Keratinocyte (primary cell): ENCODE measurements around the gene GRIN3A. TPM values are rescaled to one million over a fixed set of nuclear protein-coding genes. Genes with fewer than 3 reads are reported as not detected.

Source experiments
- DNase-seq: peaks from one replicate; pipeline ENCODE4 v3.0.0-alpha.2; 2011; ENCODE audit warnings: low read depth, missing footprints, low spot score
- FAIRE-seq: peaks from 2 replicates; lab custom pipeline; 2011; peaks lifted over from hg19 to GRCh38; lab: Jason Lieb, UNC
- H2AFZ ChIP-seq: 2 replicates; pipeline ENCODE4 v1.6.0; 2012; ENCODE audit warnings: low read length, control low read depth, inconsistent platforms; ENCODE audit not compliant: control insufficient read depth
- H3K27ac ChIP-seq: 2 replicates; pipeline ENCODE4 v1.5.1; 2011; ENCODE audit warnings: low read length; ENCODE audit not compliant: control insufficient read depth, insufficient read depth
- H3K27me3 ChIP-seq: 3 replicates; pipeline ENCODE4 v1.6.0; 2011; ENCODE audit warnings: low read length; ENCODE audit not compliant: control insufficient read depth, insufficient read depth; ENCODE audit errors: extremely low read depth
- H3K36me3 ChIP-seq, 2 experiments: 2 replicates in 1 of 2; 3 replicates in 1 of 2; pipeline ENCODE4 v1.5.1; 2011; ENCODE audit warnings: low read length in 2 of 2, mild to moderate bottlenecking in 1 of 2; ENCODE audit not compliant: control insufficient read depth in 2 of 2, insufficient read depth in 2 of 2; ENCODE audit errors: extremely low read depth in 1 of 2
- H3K4me1 ChIP-seq: 3 replicates; pipeline ENCODE4 v1.5.1; 2011; ENCODE audit warnings: low read length; ENCODE audit not compliant: control insufficient read depth, insufficient read depth; ENCODE audit errors: extremely low read depth
- H3K4me2 ChIP-seq: 3 replicates; pipeline ENCODE4 v1.6.0; 2011; ENCODE audit warnings: low read depth, low read length; ENCODE audit not compliant: control insufficient read depth, insufficient read depth; ENCODE audit errors: extremely low read depth
- H3K4me3 ChIP-seq, 3 experiments: fragments of 200-600 bp in 1 of 3; sonication (generic) in 1 of 3; 2 replicates in 2 of 3; 3 replicates in 1 of 3; pipeline ENCODE4 v1.5.1; 2011 to 2016; ENCODE audit warnings: low read length in 3 of 3, mild to moderate bottlenecking in 3 of 3, control low read depth in 2 of 3, inconsistent platforms in 1 of 3, low read depth in 1 of 3, mixed read lengths in 1 of 3, mixed run types in 1 of 3, moderate library complexity in 1 of 3; ENCODE audit not compliant: control insufficient read depth in 2 of 3, insufficient read depth in 2 of 3; ENCODE audit errors: extremely low read depth in 1 of 3
- H3K79me2 ChIP-seq: 2 replicates; pipeline ENCODE4 v1.6.0; 2012; ENCODE audit warnings: low read length; ENCODE audit not compliant: control insufficient read depth, insufficient read depth
- H3K9ac ChIP-seq: 3 replicates; pipeline ENCODE4 v1.6.0; 2011; ENCODE audit warnings: low read length; ENCODE audit not compliant: control insufficient read depth, insufficient read depth; ENCODE audit errors: extremely low read depth
- H3K9me1 ChIP-seq: 3 replicates; pipeline ENCODE4 v1.6.0; 2011; ENCODE audit warnings: low read length; ENCODE audit not compliant: control insufficient read depth, insufficient read depth; ENCODE audit errors: extremely low read depth
- H3K9me3 ChIP-seq: 2 replicates; pipeline ENCODE4 v1.5.1; 2012; ENCODE audit warnings: low read depth, low read length; ENCODE audit not compliant: control insufficient read depth
- H4K20me1 ChIP-seq: 3 replicates; pipeline ENCODE4 v1.6.0; 2011; ENCODE audit warnings: low read length; ENCODE audit not compliant: control insufficient read depth, insufficient read depth; ENCODE audit errors: extremely low read depth
- CTCF ChIP-seq, 3 experiments: IDR thresholded peaks in 1 of 3; conservative IDR thresholded peaks in 1 of 3; optimal IDR thresholded peaks in 1 of 3; 2 replicates in 2 of 3; 3 replicates in 1 of 3; pipeline versions ENCODE3 to v1.5.1; 2011; ENCODE audit warnings: low read length in 3 of 3, mild to moderate bottlenecking in 3 of 3, moderate library complexity in 2 of 3, control low read depth in 1 of 3, inconsistent platforms in 1 of 3; ENCODE audit not compliant: insufficient read depth in 2 of 3; ENCODE audit errors: extremely low read depth in 1 of 3
- EZH2 ChIP-seq: IDR thresholded peaks from one replicate; pipeline ENCODE4 v1.6.1; 2012; ENCODE audit warnings: inconsistent platforms, mild to moderate bottlenecking, low read length, moderate library complexity
- dilution Hi-C: fragments of 300-500 bp; cut with MboI; formaldehyde crosslinking; loops from one replicate; pipeline ENCODE4 v1.7.0; 2020; ENCODE audit warnings: low sequenced_read_pairs; ENCODE audit not compliant: extremely low pct_ligation_motif_present
- polyA plus RNA-seq, 5 experiments: library from polyadenylated mRNA; depleted of rRNA in 3 of 5; stranded (reverse) in 3 of 5; stranded (forward) in 1 of 5; unstranded in 1 of 5; fragments of >200 nt; gene quantifications; 1 replicate in 1 of 5; 2 replicates in 3 of 5; 3 replicates in 1 of 5; pipeline versions ENCODE4 v1.2.1 to v1.2.3, GENCODE V29; 2011 to 2012; ENCODE audit warnings: missing spikeins in 2 of 5, low read depth in 1 of 5, low replicate concordance in 1 of 5

GRIN3A gene
- polyA plus RNA-seq, 1 donor (not counting 4 experiments of a cell fraction or from before 2014, with no cell fraction given), result not detected

- H3K79me2 ChIP-seq, result no peaks in the 10 kb centered on the region
- no peaks in the 10 kb centered on the region for H3K9me3 ChIP-seq
- dilution Hi-C loops, result no loop called here
- no peak overlapping the region for H3K27ac ChIP-seq
- no peaks in the 10 kb centered on the region for H3K4me1 ChIP-seq
- H3K27me3 ChIP-seq, result no peaks in the 10 kb centered on the region
- no peak overlapping the region for H3K9ac ChIP-seq
- TF ChIP-seq CTCF (optimal IDR thresholded peaks at IDR 0.05 in 1 of 3, IDR thresholded peaks at IDR 0.05 in 1 of 3, conservative IDR thresholded peaks at IDR 0.05 in 1 of 3; ENCODE audit: extremely low read depth in 1 of 3, insufficient read depth in 2 of 3, low read length in 3 of 3) (no peak), EZH2 (no peak)
- H4K20me1 ChIP-seq, result no peaks in the 10 kb centered on the region
- H3K36me3 ChIP-seq, result no peaks in the 10 kb centered on the region
- H3K9me1 ChIP-seq, result no peaks in the 10 kb centered on the region
- no peak overlapping the region for H3K4me3 ChIP-seq
- DNase-seq (no peak), FAIRE-seq (no peak)
- no peak overlapping the region for H3K4me2 ChIP-seq
- H2AFZ ChIP-seq, result no peak overlapping the region
Observed at GRCh38 chr9:101664453-101664852, 74.0 kb downstream of the GRIN3A start.

- H3K9me3 ChIP-seq, result no peaks in the 10 kb centered on the region
- no peaks in the 10 kb centered on the region for H3K36me3 ChIP-seq
- H3K4me2 ChIP-seq, result no peak overlapping the region
- dilution Hi-C loops, result no loop called here
- no peak overlapping the region for H3K9ac ChIP-seq
- H3K27me3 ChIP-seq, result no peaks in the 10 kb centered on the region
- no peaks in the 10 kb centered on the region for H3K9me1 ChIP-seq
- no peak overlapping the region for H3K27ac ChIP-seq
- no peaks in the 10 kb centered on the region for H3K4me1 ChIP-seq
- no peak for TF ChIP-seq EZH2
- no peak for TF ChIP-seq CTCF (optimal IDR thresholded peaks at IDR 0.05 in 1 of 3, IDR thresholded peaks at IDR 0.05 in 1 of 3, conservative IDR thresholded peaks at IDR 0.05 in 1 of 3; ENCODE audit: extremely low read depth in 1 of 3, insufficient read depth in 2 of 3, low read length in 3 of 3)
- FAIRE-seq (no peak), DNase-seq (no peak)
- H3K79me2 ChIP-seq, result no peaks in the 10 kb centered on the region
- no peaks in the 10 kb centered on the region for H4K20me1 ChIP-seq
- no peak overlapping the region for H3K4me3 ChIP-seq
- H2AFZ ChIP-seq, result no peak overlapping the region
Observed at GRCh38 chr9:101652601-101653175, 85.8 kb downstream of the GRIN3A start.
